CD4-positive, alpha-beta T cell (primary cell): Measurements from ENCODE around the gene CHD5. TPM values are rescaled to one million over a fixed set of nuclear protein-coding genes. Genes with fewer than 3 reads are reported as not detected.

ENCODE experiments used
- ATAC-seq: fragments of 200-7000 bp; cut with Tn5 transposase; one replicate; pipeline ENCODE4 v1.10.0; 2022; ENCODE audit warnings: mild to moderate bottlenecking; ENCODE audit not compliant: poor library complexity
- CTCF ChIA-PET: fragments of 350-600 bp; sonication (Branson Sonifier 250); formaldehyde crosslinking; loops from one replicate; lab custom pipeline; 2021; ENCODE audit warnings: antibody characterized with exemption, inconsistent platforms; lab: Charles Lee
- POLR2A ChIA-PET: fragments of 350-600 bp; sonication (Branson Sonifier 250); formaldehyde crosslinking; loops from one replicate; lab custom pipeline; 2021; ENCODE audit warnings: antibody characterized with exemption, inconsistent platforms; lab: Charles Lee
- DNase-seq, 14 experiments: peaks; one replicate each; pipeline ENCODE4 v3.0.0-alpha.2; 2013 to 2020; ENCODE audit warnings: mixed read lengths in 2 of 14
- H3K27ac ChIP-seq, 2 donors: one replicate each; pipeline versions ENCODE4 v1.5.1 to v1.7.0; 2013; ENCODE audit warnings: low read length in 2 of 2, low read depth in 1 of 2, mild to moderate bottlenecking in 1 of 2
- H3K27me3 ChIP-seq, 2 experiments: 1 replicate in 1 of 2; 2 replicates in 1 of 2; pipeline versions ENCODE4 v1.6.1 to v1.7.0; 2013; ENCODE audit warnings: low read length in 2 of 2, control low read depth in 1 of 2, mild to moderate bottlenecking in 1 of 2, moderate library complexity in 1 of 2; ENCODE audit not compliant: insufficient read depth in 2 of 2, control insufficient read depth in 1 of 2
- H3K36me3 ChIP-seq: one replicate; pipeline ENCODE4 v1.6.1; 2013; ENCODE audit warnings: low read length, control low read depth; ENCODE audit not compliant: insufficient read depth
- H3K4me1 ChIP-seq: one replicate; pipeline ENCODE4 v1.6.1; 2013; ENCODE audit warnings: low read length, control low read depth; ENCODE audit not compliant: insufficient read depth
- H3K4me3 ChIP-seq: one replicate; pipeline ENCODE4 v1.5.1; 2013; ENCODE audit warnings: mild to moderate bottlenecking, low read length, moderate library complexity
- H3K9me3 ChIP-seq, 2 experiments: 1 replicate in 1 of 2; 2 replicates in 1 of 2; pipeline versions ENCODE4 v1.6.1 to v1.7.0; 2013; ENCODE audit warnings: low read length in 2 of 2, mild to moderate bottlenecking in 2 of 2, control low read depth in 1 of 2, moderate library complexity in 1 of 2; ENCODE audit not compliant: control insufficient read depth in 1 of 2, insufficient read depth in 1 of 2
- H3K27ac Mint-ChIP-seq: one replicate; pipeline ENCODE4 v1.8.0; 2020; ENCODE audit warnings: mixed read lengths
- H3K27me3 Mint-ChIP-seq: one replicate; pipeline ENCODE4 v1.8.0; 2021; ENCODE audit warnings: mixed read lengths
- H3K36me3 Mint-ChIP-seq: one replicate; pipeline ENCODE4 v1.8.0; 2021; ENCODE audit warnings: low read depth, mixed read lengths
- H3K4me1 Mint-ChIP-seq: one replicate; pipeline ENCODE4 v1.8.0; 2021; ENCODE audit warnings: low read depth, mixed read lengths
- H3K4me3 Mint-ChIP-seq: one replicate; pipeline ENCODE4 v1.8.0; 2020; ENCODE audit warnings: mild to moderate bottlenecking, mixed read lengths
- H3K9me3 Mint-ChIP-seq: one replicate; pipeline ENCODE4 v1.8.0; 2020; ENCODE audit warnings: mixed read lengths
- CTCF ChIP-seq: fragments of 200-600 bp; IDR thresholded peaks from one replicate; pipeline ENCODE4 v1.8.0; 2022; ENCODE audit warnings: antibody characterized with exemption, mild to moderate bottlenecking
- intact Hi-C, 2 experiments: fragments of 100-400 bp; cut with DNase I in 1 of 2; cut with micrococcal nuclease in 1 of 2; formaldehyde crosslinking; loops; one replicate each; pipeline versions ENCODE4 v1.15.1 to v1.9.0; 2023 to 2025; cut with DNase I, micrococcal nuclease
- total RNA-seq, 174 experiments: library from RNA in 2 of 174; stranded (reverse) in 2 of 174; gene quantifications; one replicate each; pipeline ENCODE4 v1.2.3 and lab custom pipeline; 2021 to 2026

Gene CHD5
- total RNA-seq, 2 experiments from 2014 or later, result 0.25 to 0.34 TPM

- TF ChIP-seq CTCF, result no peak
- POLR2A ChIA-PET, result no interaction called here
Measured at GRCh38 chr1:6130036-6130435, 50.1 kb downstream of the CHD5 start.

GRCh38 chr1:6129313-6129712 lies 50.8 kb downstream of the CHD5 start:
- Mint-ChIP-seq H3K4me3 (no peak overlapping the region), H3K4me1 (peaks cover 5% of the 10 kb centered on the region), H3K36me3 (no peaks in the 10 kb centered on the region), H3K27ac (no peak overlapping the region), H3K9me3 (no peaks in the 10 kb centered on the region), H3K27me3 (peaks cover 4% of the 10 kb centered on the region)
- no peak for TF ChIP-seq CTCF
- ChIA-PET POLR2A (no interaction called here), CTCF (no interaction called here)
- no peaks in the 10 kb centered on the region for H3K36me3 ChIP-seq
- no peak for DNase-seq
- peaks cover 0 to 8% of the 10 kb centered on the region in 2 experiments for H3K9me3 ChIP-seq
- H3K4me1 ChIP-seq, result peaks cover 15% of the 10 kb centered on the region
- H3K4me3 ChIP-seq, result no peak overlapping the region
- ATAC-seq, result no peak
- no peak overlapping the region for H3K27ac ChIP-seq
- intact Hi-C loops, result no loop called here
- no peaks in the 10 kb centered on the region for H3K27me3 ChIP-seq

More at GRCh38 chr1:6130036-6130435, 50.1 kb downstream of the CHD5 start:
- Mint-ChIP-seq H3K27ac (no peak overlapping the region), H3K4me1 (peaks cover 5% of the 10 kb centered on the region), H3K4me3 (no peak overlapping the region), H3K9me3 (no peaks in the 10 kb centered on the region), H3K27me3 (peaks cover 4% of the 10 kb centered on the region), H3K36me3 (no peaks in the 10 kb centered on the region)
- H3K9me3 ChIP-seq, result peaks cover 0 to 8% of the 10 kb centered on the region in 2 experiments
- no peaks in the 10 kb centered on the region for H3K27me3 ChIP-seq
- H3K27ac ChIP-seq, result no peak overlapping the region
- ATAC-seq (no peak), DNase-seq (no peak)
- H3K4me3 ChIP-seq, result no peak overlapping the region
- H3K4me1 ChIP-seq, result peaks cover 15% of the 10 kb centered on the region
- intact Hi-C loops, result no loop called here
- H3K36me3 ChIP-seq, result no peaks in the 10 kb centered on the region
- CTCF ChIA-PET, result no interaction called here

- H3K27me3 Mint-ChIP-seq, result peaks cover 4% of the 10 kb centered on the region
- H3K27ac ChIP-seq, result no peak overlapping the region
- H3K27me3 ChIP-seq, result no peaks in the 10 kb centered on the region
- CTCF ChIA-PET, result no interaction called here
- no peaks in the 10 kb centered on the region for H3K36me3 Mint-ChIP-seq
- peaks cover 15% of the 10 kb centered on the region for H3K4me1 ChIP-seq
- H3K9me3 Mint-ChIP-seq, result no peaks in the 10 kb centered on the region
- TF ChIP-seq CTCF, result no peak
- no peak overlapping the region for H3K27ac Mint-ChIP-seq
- peaks cover 0 to 8% of the 10 kb centered on the region in 2 experiments for H3K9me3 ChIP-seq
- no peaks in the 10 kb centered on the region for H3K36me3 ChIP-seq
- H3K4me1 Mint-ChIP-seq, result peaks cover 5% of the 10 kb centered on the region
- no peak overlapping the region for H3K4me3 Mint-ChIP-seq
- intact Hi-C loops, result no loop called here
- POLR2A ChIA-PET, result no interaction called here
- no peak overlapping the region for H3K4me3 ChIP-seq
- no peak for ATAC-seq
- no peak for DNase-seq
Measured at GRCh38 chr1:6128276-6129081, 51.6 kb downstream of the CHD5 start.
